SH-SY5Y (cell line): ENCODE measurements around the gene DPP4.

ENCODE experiments used
- GATA2 ChIP-seq: IDR thresholded peaks from 2 replicates; pipeline ENCODE4 v1.6.1; 2011; ENCODE audit warnings: mild to moderate bottlenecking, low read depth, low read length
- GATA3 ChIP-seq: IDR thresholded peaks from 2 replicates; pipeline ENCODE4 v1.6.1; 2011; ENCODE audit warnings: low read depth, mild to moderate bottlenecking, low read length, moderate library complexity

DPP4 gene

GRCh38 chr2:162025121-162025911 is 48.7 kb downstream of the DPP4 start:
- no peak for TF ChIP-seq GATA2
- TF ChIP-seq GATA3: no peak

- no peak for TF ChIP-seq GATA2
- no peak for TF ChIP-seq GATA3
These were observed 51.6 kb downstream of the DPP4 start for GRCh38 chr2:162022290-162022945.

GRCh38 chr2:162021516-162022058 is 52.4 kb downstream of the DPP4 start:
- no peak for TF ChIP-seq GATA3
- no peak for TF ChIP-seq GATA2

GRCh38 chr2:162018530-162018929 is 55.5 kb downstream of the DPP4 start:
- TF ChIP-seq GATA3 (no peak), GATA2 (no peak)

- TF ChIP-seq GATA2 (no peak), GATA3 (no peak)
These were observed 56.8 kb downstream of the DPP4 start for GRCh38 chr2:162017233-162017632.

GRCh38 chr2:162016080-162016479 is 57.9 kb downstream of the DPP4 start:
- TF ChIP-seq GATA3: no peak
- TF ChIP-seq GATA2: no peak

GRCh38 chr2:162014751-162015150 is 59.3 kb downstream of the DPP4 start:
- TF ChIP-seq GATA2 (no peak), GATA3 (no peak)

GRCh38 chr2:162013514-162014475 is 60.2 kb downstream of the DPP4 start:
- TF ChIP-seq GATA2 (no peak), GATA3 (no peak)

- TF ChIP-seq GATA2: no peak
- TF ChIP-seq GATA3: no peak
These were observed 61.4 kb downstream of the DPP4 start for GRCh38 chr2:162012565-162013058.

- TF ChIP-seq GATA2 (no peak), GATA3 (no peak)
These were observed 62.1 kb downstream of the DPP4 start for GRCh38 chr2:162011706-162012564.

- TF ChIP-seq GATA2: no peak
- TF ChIP-seq GATA3: no peak
These were observed 64.5 kb downstream of the DPP4 start for GRCh38 chr2:162009543-162009942.

- TF ChIP-seq GATA3 (no peak), GATA2 (no peak)
These were observed 66.5 kb downstream of the DPP4 start for GRCh38 chr2:162007447-162008040.
